Measurements from ENCODE around the gene NGDN. TPM values are rescaled to one million over a fixed set of nuclear protein-coding genes. Genes with fewer than 3 reads are reported as not detected.
"Not testable (repeated sequence)": the region's sequence is repeated elsewhere in the genome, so short reads cannot be mapped to it uniquely, and the experiment has no call there.

The NGDN gene, protein sequence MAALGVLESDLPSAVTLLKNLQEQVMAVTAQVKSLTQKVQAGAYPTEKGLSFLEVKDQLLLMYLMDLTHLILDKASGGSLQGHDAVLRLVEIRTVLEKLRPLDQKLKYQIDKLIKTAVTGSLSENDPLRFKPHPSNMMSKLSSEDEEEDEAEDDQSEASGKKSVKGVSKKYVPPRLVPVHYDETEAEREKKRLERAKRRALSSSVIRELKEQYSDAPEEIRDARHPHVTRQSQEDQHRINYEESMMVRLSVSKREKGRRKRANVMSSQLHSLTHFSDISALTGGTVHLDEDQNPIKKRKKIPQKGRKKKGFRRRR
- 14.6 and 28.3 TPM in 2 replicates for total RNA-seq (2014; rRNA removed; shearing (Covaris generic))

DNA sequence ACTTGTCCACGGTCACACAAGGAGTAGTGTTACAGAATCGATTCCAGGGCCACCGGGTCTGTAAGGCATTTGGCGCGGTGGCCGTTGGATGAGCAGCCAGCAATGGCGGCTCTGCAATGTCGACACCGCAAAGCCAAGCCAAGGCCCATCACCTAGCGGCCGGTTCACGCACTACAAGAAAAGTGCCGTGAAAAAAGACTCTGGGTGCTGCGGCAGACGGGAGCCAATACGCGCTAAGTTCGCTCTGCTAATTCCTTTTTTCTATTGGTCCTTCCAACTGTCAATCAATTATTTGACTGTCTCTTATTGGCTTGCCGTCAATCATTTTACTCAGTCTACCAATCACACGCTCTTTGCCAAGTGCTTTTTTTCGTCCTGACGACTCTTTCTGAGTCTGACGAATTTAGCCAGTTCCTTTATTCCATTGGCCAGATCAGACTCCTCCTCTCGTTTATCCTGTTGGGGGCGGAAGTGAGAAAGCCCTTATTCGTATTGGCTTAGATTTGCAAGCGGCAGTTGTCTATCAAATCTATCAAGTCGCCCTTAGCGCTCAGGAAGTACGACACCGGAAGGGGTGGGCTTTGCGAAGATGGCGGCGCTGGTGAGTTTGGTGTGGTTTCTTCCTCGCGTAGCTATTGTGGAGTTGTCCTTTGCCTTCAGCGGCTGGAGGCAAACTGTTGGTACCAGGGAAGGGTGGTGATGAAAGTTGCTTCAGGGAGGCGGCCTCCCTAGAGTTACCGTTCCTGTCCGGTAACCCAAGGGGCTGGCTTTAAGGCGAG, at the start of gene NGDN:
Gene NGDN (plus strand): TSS at position 577 of the 779 bp plus-strand sequence. CDS start 13 bp downstream, at position 590.
- peak; percentile 92 for DNase-seq (ENCODE audit: low spot score)

DNA sequence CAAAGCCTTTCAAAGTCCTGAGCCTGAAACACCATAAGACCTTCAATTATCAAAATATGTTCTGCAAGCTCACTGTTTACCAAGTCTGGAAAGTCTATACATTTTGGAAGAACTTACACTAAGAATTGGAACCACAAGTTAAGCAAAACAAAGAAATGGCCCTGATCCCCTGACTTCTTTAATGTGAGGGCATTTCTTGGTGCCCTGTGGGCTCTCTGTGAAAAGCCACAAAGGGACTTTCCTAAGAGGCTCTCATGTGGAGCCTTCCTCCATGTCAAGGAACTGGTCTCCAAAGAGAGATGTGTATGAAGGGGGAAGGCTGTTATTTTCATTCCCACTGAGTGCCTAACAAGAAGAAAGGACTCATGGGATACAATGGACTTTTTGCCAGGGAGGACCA, 47.9 kb upstream of the NGDN start:
- DNase-seq (ENCODE audit: low spot score), result no peak

DNA sequence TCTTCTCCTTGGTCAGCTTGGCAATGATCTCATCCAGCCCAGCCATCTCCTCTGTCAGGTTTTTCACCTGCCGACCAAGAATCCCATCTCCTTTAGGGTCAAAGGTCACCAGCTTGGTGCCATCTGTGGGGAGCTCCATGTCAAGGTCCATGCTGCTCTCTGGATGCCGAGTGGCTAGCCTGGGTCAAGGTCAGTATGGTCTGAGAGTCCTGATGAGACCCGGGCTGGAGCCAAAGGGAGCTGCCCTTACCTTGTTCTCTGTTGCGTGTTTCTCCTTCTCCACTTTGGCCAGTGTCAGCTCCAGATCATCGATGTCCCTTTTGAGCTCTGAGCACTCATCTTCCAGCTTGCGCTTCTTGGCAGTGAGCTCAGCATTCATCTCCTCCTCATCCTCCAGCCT, 45.8 kb upstream of the NGDN start:
- no peak for DNase-seq (ENCODE audit: low spot score)

DNA sequence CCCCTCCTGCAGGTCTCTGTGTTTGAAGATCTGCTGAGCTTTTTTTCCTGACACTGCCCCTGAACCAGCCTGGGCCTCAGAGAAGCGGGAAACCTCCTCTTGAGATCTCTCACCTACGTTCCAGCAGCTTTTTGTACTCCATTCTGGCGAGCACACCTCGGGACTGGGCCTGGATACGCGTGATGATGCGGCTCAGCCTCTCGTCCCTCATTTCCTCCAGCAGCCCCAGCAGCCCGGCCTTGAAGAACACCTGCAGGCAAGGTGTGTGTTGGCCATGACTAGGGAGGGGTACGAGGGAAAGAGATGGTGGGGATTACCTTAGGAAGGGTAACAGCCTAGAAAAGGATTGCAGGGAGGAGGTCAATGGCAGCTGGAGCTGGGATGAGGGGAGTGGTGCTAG, 44.3 kb upstream of the NGDN start:
- no peak for DNase-seq (ENCODE audit: low spot score)

DNA sequence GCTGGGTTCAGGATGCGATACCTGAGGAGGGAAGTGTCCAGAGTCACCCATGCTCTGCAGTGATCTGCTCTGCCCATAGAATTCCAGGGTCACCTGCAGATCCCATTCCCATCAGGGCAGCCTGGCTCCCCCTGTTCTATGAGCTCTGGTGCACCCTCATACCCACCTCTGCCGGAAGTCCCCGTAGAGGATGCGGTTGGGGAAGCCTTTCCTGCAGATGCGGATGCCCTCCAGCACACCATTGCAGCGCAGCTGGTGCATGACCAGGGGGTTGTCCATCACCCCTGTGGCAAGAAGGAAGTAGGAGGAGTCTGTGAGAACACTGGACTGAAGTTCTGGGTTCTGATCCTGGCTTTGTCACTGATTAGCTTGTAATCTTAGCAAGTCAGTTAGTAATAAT, 43.7 kb upstream of the NGDN start:
- not testable (repeated sequence) for DNase-seq (ENCODE audit: low spot score)

DNA sequence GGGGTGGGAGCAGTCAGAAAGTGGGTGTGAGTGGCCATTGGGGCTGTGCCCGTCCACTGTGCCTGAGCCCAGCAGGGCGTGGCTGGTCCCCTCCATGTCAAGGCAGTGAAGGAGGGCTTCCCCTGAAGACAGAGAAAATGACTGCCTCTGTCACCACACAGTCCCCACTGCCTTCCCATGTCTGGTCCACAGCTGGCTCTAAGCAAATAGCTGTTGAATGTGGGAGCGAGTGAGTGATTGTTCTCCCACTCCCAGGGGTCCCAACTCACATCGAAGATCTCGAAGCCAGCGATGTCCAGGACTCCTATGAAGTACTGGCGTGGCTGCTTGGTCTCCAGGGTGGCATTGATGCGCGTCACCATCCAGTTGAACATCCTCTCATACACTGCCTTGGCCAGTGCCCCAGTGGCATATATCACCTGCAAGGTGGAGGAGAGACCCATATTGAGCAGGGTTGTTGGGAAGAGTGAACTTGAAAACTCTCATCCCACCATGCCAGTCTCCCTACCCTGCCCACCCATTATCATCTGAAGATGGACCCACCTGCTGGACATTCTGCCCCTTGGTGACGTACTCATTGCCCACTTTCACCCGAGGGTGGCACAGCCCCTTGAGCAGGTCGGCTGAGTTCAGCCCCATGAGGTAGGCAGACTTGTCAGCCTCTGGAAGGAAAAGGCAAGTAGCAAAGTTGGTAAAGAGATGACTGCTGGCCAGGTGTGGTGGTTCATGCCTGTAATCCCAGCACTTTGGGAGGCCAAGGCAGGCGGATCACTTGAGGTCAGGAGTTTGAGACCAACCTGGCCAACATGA, 40.6 kb upstream of the NGDN start:
- no peak for DNase-seq (ENCODE audit: low spot score)

DNA sequence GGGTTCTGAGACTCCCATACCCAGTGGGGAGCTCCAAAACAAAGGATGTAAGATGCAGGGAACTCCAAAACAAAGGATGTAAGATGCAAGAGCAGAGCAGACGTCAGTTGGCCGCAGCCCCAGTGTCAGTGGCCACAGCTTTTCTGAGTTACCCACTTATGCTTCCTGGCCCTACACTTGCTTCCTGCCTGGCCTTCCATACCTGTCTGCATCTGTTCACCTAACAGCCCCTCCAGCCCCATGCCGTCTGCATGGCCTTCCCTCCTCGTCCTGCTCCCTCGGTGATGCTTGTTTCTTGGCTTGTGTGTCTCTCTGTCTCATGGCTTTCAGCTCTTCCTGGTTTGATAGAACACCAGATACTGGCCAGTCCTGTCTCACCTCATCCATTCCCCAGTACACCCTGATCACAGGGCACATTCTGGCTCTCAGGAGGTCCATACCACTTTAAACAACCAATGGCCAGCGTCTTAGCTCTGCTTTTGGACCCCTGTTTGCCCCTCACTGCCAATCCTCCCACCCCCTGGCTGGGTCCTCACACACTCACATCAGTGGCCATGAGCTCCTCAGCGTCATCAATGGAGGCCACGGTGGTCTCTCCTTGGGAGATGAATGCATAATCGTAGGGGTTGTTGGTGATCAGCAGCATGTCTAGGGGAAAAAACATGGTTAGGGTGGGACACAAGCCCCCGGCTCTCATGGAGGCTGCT, 39.3 kb upstream of the NGDN start:
- no peak for DNase-seq (ENCODE audit: low spot score)

DNA sequence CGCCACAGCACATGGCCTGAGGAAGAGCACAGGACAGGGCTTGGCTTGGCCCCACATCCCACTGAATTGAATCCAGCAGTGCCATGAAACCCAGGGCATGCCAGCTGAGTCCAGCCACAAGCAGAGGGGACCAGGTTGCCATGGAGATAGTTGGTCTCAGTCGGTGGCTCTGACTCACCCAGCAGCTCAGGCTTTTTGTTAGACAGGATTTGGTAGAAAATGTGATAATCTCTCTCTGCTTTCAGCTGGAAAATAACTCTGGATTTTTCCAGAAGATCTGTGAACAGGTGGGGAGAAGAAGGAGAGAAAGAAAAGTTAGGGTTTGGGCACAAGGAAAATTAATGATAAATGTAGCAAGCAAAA, 38.8 kb upstream of the NGDN start:
- no peak for DNase-seq (ENCODE audit: low spot score)

DNA sequence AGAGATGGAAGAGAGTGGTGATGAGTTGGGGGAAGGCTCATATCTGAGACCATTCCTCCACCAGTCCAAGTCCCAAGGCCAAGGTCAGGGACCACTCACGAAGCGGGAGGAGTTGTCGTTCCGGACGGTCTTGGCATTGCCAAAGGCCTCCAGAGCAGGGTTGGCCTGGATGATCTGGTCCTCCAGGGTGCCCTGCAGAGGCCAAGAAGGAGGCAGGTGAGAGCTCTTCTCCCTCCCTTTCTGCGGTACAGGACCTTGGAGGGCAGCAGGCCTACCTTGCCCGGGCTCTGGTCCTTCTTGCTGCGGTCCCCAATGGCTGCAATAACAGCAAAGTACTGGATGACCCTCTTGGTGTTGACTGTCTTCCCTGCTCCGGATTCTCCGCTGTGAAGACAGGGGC, 38.0 kb upstream of the NGDN start:
- DNase-seq (ENCODE audit: low spot score), result no peak

DNA sequence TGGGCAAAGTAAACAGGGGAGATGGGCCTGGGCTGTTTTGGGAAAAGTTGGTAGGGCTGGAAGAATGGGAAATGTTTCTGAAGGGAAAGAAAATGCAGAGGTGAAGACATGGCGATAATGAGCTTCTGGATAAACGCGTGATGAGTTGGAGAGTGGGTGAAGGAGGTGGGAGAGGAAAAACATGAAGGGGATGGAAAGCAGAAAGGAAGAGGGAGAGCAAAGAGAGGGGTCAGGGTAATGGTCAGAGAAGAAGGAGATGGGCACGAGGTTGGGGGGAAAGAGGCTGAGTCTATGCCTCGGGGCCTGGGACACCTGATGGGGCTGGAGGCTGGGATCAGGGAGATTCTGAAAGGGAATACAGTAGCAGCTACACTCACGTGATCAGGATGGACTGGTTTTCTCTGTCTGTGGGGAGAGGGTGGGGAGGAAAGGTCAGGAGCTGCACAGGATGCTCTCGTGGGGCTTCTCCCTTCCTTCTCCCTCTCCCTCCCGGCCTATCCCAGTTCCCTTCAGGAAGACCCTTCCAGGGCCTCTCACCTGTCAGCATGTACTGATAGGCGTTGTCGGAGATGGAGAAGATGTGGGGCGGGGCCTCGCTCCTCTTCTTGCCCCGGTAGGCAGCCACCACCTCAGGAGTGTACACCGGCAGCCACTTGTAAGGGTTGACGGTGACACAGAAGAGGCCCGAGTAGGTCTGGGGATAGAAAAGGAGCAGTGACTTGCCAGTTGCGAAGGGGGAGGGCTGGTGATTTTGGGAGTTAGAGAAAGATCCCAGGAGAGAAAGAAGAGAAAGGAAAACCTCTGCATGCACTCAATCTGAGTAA, 37.2 kb upstream of the NGDN start:
- DNase-seq (ENCODE audit: low spot score), result no peak

DNA sequence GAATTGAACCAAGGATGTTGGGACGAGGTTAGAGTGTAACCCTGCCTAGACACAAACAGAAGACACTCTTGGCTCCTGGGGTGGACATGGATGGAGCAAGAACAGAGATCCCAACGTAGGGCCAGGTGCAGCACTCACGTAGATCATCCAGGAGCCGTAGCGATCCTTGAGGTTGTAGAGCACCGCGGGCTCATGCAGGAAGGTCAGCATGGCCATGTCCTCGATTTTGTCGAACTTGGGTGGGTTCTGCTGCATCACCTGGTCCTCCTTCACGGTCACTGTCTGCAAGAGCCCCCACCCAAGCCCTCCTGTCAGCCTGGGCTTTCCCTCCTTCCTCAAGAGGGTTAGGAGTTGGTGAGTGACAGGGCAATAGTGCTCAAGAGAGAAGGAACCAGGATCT, 36.6 kb upstream of the NGDN start:
- DNase-seq (ENCODE audit: low spot score), result no peak

DNA sequence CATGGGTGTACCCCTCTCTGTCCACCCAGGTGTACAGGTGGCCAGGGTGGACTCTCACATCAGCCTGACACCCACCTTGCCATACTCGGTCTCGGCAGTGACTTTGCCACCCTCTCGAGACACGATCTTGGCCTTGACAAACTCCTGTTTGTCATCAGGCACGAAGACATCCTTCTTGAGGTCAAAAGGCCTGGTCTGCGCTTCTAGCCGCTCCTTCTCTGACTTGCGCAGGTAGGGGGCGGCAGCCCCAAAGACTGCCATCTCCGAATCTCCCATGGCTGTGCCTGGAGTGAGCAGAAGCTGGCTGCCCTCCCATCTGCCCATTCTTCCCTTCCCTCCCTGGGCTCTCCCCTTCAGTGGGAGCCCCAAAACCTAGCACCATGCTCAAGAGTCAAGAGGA, 36.0 kb upstream of the NGDN start:
- DNase-seq (ENCODE audit: low spot score), result no peak

DNA sequence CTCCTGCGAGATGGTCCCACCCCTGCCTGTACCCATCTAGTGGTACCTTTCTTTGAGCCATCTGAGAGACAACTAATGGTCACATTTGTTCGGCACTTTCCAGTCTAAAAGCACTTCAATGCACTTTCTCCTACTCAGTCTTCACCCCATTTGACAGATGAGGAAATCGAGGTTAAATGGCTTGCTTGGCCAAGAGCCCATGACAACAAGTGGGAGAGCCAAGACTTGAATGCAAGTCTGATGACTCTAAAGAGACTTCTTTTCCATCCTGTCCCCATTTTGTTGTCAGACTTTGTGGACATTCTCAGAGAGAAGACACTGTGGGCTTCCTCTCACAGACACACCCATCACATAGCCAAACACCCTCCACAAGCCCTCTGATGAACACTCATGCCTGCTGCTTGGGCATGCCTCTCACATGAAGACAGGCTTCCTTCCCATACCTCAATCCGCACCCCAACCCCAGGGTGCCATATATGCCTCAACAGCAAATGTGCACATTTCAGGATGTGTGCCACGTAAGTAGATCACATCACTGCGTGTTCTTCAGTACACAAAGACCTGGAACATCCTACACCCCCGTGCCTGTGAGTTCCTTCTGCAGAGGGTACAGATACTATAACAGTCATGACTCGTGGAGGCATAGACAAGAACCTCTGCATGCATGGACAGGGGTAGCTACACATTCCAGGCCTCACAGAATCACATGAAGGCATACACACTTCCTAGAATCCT, 34.8 kb upstream of the NGDN start:
- DNase-seq (ENCODE audit: low spot score), result no peak

DNA sequence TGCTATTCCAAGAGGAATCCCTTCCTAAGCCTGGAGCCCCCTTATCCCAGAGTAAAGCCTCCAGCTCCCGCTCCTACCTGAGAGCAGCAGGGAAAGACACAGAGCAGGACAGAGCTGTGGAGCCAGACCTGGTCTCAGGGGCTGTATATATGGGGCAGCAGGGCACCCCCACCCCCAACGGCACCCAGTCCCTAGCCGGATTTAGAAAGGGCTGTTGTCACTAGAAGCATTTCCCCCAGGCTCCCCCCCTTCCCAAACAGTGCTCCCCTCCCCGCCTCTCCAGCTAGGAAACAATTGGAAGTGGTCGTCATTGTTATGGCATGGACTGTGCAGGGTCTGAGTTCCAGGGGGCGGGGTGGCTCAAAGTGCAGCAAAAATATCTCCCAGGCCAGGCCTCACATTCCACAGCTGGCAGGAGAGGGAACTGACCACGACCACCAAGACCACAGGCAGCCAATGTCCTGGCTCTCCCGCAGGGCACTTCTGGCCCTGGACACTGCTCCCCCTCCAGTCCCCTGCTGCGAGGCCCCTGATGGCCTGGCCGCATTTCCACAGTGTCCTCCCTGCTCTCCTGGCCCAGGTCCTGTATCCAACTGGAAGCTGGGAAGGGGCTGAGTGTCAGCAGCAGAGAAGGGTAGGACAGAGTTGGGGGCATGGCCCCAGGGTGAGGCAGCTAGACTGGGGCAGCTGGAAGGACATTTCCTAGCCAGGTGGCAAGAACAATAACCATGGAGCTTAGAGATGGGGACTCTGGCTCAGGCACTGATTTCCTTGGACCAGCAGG, 33.8 kb upstream of the NGDN start, which contains the start of gene MYH7:
Gene MYH7 (minus strand): TSS at position 118 of the 784 bp plus-strand sequence. CDS start 1,928 bp downstream, outside the sequence.
- DNase-seq (ENCODE audit: low spot score), result no peak

DNA sequence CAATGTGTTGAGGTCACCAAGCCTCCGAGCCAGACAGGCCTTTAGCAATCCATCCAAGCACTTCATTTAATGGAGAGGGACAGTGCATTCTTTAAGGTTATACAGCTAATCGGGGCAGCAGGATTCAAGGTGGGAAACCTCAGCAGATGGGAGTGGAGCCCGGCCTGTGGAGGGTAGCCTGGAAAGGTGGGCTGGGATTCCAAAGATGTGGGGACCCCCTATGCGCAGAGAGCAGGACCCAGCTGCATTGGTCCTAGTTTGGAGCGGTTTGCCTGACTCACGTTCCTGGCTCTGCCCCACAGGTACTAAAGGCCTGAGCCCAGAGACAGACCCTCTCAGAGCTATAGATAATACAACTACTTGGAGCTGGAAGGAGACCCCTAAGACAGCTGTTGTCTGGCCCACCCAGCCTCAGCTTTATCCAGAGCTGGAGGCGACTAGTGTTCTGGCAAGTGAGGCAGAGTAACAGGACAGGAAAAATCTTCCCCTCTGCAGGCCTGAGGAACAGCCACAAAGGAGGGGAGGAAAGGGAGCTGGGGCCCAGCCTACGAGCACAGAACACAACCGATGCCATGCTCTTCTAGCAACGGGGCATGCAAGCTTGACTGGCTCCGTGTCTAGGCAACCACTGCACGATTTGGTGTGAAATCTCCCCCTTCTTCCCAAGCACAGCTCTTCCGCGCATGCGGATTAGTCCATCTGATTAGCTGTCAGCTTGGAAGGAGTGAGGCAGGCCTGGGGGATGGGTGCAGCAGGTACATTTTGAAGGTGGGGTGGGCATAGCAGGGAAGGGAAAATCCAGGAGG, 33.0 kb upstream of the NGDN start:
- DNase-seq (ENCODE audit: low spot score), result no peak

DNA sequence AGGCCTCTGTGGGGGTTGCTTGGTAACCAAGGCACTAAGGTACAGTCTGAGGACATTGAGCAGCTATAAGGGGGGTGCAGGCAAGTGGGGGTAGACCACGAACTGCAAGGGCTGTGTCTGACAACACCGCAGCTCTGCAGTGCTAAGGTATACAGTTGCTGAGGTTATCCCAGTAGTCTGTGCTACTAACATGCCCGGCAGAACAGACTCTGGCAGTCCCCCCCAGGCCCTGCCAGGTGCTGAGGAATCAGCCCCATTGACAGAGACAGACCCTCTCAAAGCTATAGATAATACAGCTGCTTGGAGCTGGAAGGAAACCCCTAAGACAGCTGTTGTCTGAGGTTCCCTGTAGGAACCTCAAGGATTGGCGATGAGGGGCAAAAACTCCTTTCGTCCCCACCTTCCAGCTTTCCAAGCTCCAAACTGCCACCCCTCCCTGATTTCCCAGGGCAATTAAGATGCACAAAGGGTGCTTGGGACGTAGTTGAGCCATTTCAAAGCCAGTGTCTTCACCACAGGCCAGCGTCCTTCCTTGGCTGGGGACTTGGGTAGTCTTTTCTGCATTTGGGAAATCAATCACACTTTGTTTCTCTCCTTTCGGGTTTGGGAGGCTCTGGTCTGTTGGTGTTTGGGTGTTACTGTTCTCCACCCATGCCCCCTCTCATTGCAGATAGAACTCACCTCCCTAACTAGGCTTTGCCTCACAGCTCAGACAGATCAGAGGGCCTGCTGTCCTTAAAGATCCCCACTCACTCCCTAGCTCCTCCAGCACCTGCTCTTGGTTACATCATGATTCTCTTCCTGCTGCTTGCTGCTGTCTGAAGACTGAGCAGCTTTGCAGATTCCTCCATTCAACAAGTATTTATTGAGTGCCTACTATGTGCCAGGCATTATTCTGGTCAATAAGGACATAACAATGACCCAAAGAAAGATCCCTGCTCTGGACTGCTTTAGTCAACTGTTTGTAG, 32.1 kb upstream of the NGDN start:
- DNase-seq (ENCODE audit: low spot score), result no peak

All from HT-29 (cell line).